ENCODE measurements around the gene NEK7. TPM values are rescaled to one million over a fixed set of nuclear protein-coding genes. Genes with fewer than 3 reads are reported as not detected.

Gene NEK7
- total RNA-seq, 4 donors from 2014 or later = 45.7 to 75.7 (median 53.5) TPM

DNA sequence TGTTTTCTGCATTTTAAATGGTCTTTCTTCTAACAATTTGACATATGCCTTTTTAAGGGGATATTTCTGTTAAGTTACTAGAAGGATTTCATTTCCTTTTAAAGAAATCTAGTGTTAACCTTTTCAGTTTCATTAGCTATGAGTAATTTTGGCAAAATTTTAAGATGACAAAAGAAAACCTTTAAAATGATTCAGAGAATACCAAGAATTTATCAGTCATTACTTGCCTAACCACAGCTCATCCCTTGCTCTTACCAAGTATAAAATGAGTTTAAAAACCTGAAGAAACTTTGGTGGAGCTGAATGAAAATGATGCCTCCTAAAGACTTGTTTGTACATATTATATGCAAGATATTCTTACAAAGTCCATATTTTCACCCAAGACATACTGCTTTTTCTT, 101.7 kb downstream of the NEK7 start:
- no peak for DNase-seq (ENCODE audit: low spot score in 2 of 2)
- Histone ChIP-seq H3K27me3 (no peaks in the 10 kb centered on the region), H3K9me3 (no peaks in the 10 kb centered on the region), H3K4me1 (peaks cover 3% of the 10 kb centered on the region), H3K4me3 (no peak overlapping the region), H3K27ac (no peak overlapping the region), H3K36me3 (no peaks in the 10 kb centered on the region)
- TF ChIP-seq POLR2A (IDR thresholded peaks at IDR 0.05) = no peak
- TF ChIP-seq, protein P1, sequence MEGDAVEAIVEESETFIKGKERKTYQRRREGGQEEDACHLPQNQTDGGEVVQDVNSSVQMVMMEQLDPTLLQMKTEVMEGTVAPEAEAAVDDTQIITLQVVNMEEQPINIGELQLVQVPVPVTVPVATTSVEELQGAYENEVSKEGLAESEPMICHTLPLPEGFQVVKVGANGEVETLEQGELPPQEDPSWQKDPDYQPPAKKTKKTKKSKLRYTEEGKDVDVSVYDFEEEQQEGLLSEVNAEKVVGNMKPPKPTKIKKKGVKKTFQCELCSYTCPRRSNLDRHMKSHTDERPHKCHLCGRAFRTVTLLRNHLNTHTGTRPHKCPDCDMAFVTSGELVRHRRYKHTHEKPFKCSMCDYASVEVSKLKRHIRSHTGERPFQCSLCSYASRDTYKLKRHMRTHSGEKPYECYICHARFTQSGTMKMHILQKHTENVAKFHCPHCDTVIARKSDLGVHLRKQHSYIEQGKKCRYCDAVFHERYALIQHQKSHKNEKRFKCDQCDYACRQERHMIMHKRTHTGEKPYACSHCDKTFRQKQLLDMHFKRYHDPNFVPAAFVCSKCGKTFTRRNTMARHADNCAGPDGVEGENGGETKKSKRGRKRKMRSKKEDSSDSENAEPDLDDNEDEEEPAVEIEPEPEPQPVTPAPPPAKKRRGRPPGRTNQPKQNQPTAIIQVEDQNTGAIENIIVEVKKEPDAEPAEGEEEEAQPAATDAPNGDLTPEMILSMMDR (IDR thresholded peaks at IDR 0.05) = no peak

- Histone ChIP-seq H3K4me3 (no peak overlapping the region), H3K27me3 (no peaks in the 10 kb centered on the region), H3K9me3 (no peaks in the 10 kb centered on the region), H3K27ac (no peak overlapping the region), H3K4me1 (no peaks in the 10 kb centered on the region), H3K36me3 (no peaks in the 10 kb centered on the region)
- TF ChIP-seq POLR2AphosphoS5 (IDR thresholded peaks at IDR 0.05) = no peak
- TF ChIP-seq EP300 (IDR thresholded peaks at IDR 0.05) = no peak
- TF ChIP-seq, protein P1 (IDR thresholded peaks at IDR 0.05) = no peak
- TF ChIP-seq POLR2A (IDR thresholded peaks at IDR 0.05) = no peak
- DNase-seq (ENCODE audit: low spot score in 2 of 2) = no peak
- 91% methylated on average over 3 of the region's 3 CpGs for WGBS
These were observed 102.7 kb downstream of the NEK7 start for GRCh38 chr1:198259333-198260074.

DNA sequence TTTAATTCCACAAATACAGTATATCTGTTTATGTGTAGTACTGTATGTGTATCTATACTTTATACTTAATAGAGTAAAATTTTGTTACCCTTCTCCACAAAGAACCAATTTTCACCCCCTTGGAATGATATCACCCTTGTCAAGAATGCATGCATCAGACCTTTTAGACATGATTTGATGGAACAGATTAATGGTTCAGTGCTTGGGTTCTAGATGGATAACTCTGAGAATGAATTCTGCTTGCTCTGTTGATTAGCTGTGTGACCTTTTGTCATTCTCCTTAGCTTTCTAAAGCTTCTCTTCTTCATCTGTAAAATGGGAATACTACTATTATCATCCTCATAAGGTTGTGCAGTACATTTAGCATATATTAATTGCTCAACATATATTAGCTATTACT, 105.1 kb downstream of the NEK7 start:
- DNase-seq (ENCODE audit: low spot score in 2 of 2) = no peak
- Histone ChIP-seq H3K36me3 (peaks cover 8% of the 10 kb centered on the region), H3K9me3 (no peaks in the 10 kb centered on the region), H3K27me3 (no peaks in the 10 kb centered on the region), H3K27ac (no peak overlapping the region), H3K4me3 (no peak overlapping the region), H3K4me1 (no peaks in the 10 kb centered on the region)
- TF ChIP-seq, protein P1 (IDR thresholded peaks at IDR 0.05) = no peak
- TF ChIP-seq POLR2A (IDR thresholded peaks at IDR 0.05) (no peak), POLR2AphosphoS5 (IDR thresholded peaks at IDR 0.05) (no peak), EP300 (IDR thresholded peaks at IDR 0.05) (no peak)

GRCh38 chr1:198263186-198263585, 106.4 kb downstream of the NEK7 start:
- Histone ChIP-seq H3K4me3 (no peak overlapping the region), H3K27ac (no peak overlapping the region), H3K4me1 (no peaks in the 10 kb centered on the region), H3K27me3 (no peaks in the 10 kb centered on the region), H3K9me3 (no peaks in the 10 kb centered on the region), H3K36me3 (peaks cover 8% of the 10 kb centered on the region)
- no peak for DNase-seq (ENCODE audit: low spot score in 2 of 2)
- TF ChIP-seq EP300 (IDR thresholded peaks at IDR 0.05) (no peak), POLR2A (IDR thresholded peaks at IDR 0.05) (no peak), POLR2AphosphoS5 (IDR thresholded peaks at IDR 0.05) (no peak)
- TF ChIP-seq, protein P1 (IDR thresholded peaks at IDR 0.05) = no peak
- 74% methylated on average over 5 of the region's 5 CpGs for WGBS

DNA sequence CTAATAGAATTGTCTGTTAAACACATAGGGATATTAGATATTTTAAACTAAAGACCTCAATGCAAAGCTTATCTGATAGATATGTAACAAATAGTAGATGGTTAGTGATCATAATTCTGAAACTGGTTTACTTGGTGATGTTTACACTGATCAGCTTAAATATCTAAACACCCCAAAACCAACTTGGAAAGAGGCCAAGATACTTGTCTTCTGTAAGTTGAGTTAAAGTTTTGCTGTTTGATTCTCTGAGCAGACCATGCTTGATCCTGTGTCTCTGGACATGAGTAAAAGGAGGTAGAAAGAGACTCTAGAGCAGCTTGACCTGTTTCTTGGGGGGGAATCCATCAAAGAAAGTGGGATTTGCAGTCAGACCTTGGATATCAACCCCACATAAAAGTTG, 107.5 kb downstream of the NEK7 start:
- Histone ChIP-seq H3K36me3 (peaks cover 8% of the 10 kb centered on the region), H3K4me3 (no peak overlapping the region), H3K9me3 (no peaks in the 10 kb centered on the region), H3K27me3 (no peaks in the 10 kb centered on the region), H3K4me1 (no peaks in the 10 kb centered on the region), H3K27ac (no peak overlapping the region)
- TF ChIP-seq POLR2AphosphoS5 (IDR thresholded peaks at IDR 0.05) (no peak), POLR2A (IDR thresholded peaks at IDR 0.05) (no peak), EP300 (IDR thresholded peaks at IDR 0.05) (no peak)
- TF ChIP-seq, protein P1 (IDR thresholded peaks at IDR 0.05) = no peak
- DNase-seq (ENCODE audit: low spot score in 2 of 2) = no peak

Measured in suprapubic skin (tissue), 4 donors.